HEK293 (cell line): ENCODE measurements around the gene GTPBP1.
A peak's percentile ranks its signal among the peaks of the same experiment; 100 is the strongest.

Source experiments
- CTCF ChIA-PET: fragments of 350-600 bp; formaldehyde crosslinking; extraction: SDS; loops from one replicate; lab custom pipeline; 2021; ENCODE audit warnings: antibody characterized with exemption; lab: Yijun Ruan, JAX
- POLR2A ChIA-PET: fragments of 300-600 bp; formaldehyde crosslinking; extraction: SDS; loops from one replicate; lab custom pipeline; 2020; ENCODE audit warnings: antibody characterized with exemption, inconsistent platforms; lab: Yijun Ruan, JAX
- H3K27ac ChIP-seq: fragments of 200-500 bp; sonication (Bioruptor generic); 2 replicates; pipeline ENCODE4 v1.5.1; 2014; ENCODE audit warnings: low read depth, low read length, control low read depth, inconsistent platforms; ENCODE audit errors: extremely low read depth
- H3K36me3 ChIP-seq, 2 experiments: fragments of 200-500 bp in 1 of 2; sonication (Bioruptor generic) in 1 of 2; 1 replicate in 1 of 2; 2 replicates in 1 of 2; pipeline ENCODE4 v1.5.1; 2014 to 2017; ENCODE audit warnings: inconsistent platforms in 2 of 2, low read length in 2 of 2; ENCODE audit not compliant: control insufficient read depth in 2 of 2, insufficient read depth in 1 of 2
- H3K4me1 ChIP-seq: fragments of 200-500 bp; sonication (Bioruptor generic); 2 replicates; pipeline ENCODE4 v1.5.1; 2014; ENCODE audit warnings: mild to moderate bottlenecking, low read length, inconsistent platforms; ENCODE audit not compliant: control insufficient read depth, insufficient read depth
- H3K4me3 ChIP-seq: 2 replicates; pipeline ENCODE4 v1.5.1; 2011; ENCODE audit warnings: low read depth, mild to moderate bottlenecking, control low read depth, low read length, moderate library complexity
- H3K9me3 ChIP-seq: fragments of 200-500 bp; sonication (Bioruptor generic); 2 replicates; pipeline ENCODE4 v1.5.1; 2014; ENCODE audit warnings: low read depth, low read length, inconsistent platforms; ENCODE audit not compliant: control insufficient read depth, insufficient read depth
- BCL11A ChIP-seq: fragments of 450-650 bp; formaldehyde crosslinking; IDR thresholded peaks from 2 replicates; pipeline ENCODE4 v1.5.1; 2016; ENCODE audit warnings: low read depth, missing biosample characterization, missing genetic modification characterization
- BCL6B ChIP-seq: fragments of 450-650 bp; formaldehyde crosslinking; IDR thresholded peaks from 2 replicates; pipeline ENCODE4 v1.5.1; 2017; ENCODE audit warnings: missing biosample characterization, missing genetic modification characterization
- GLIS1 ChIP-seq: fragments of 450-650 bp; formaldehyde crosslinking; IDR thresholded peaks from 2 replicates; pipeline ENCODE4 v1.5.1; 2016; ENCODE audit warnings: missing biosample characterization, missing genetic modification characterization
- GLIS2 ChIP-seq: fragments of 450-650 bp; formaldehyde crosslinking; IDR thresholded peaks from 2 replicates; pipeline ENCODE4 v1.5.1; 2016; ENCODE audit warnings: missing biosample characterization, missing genetic modification characterization
- HOXC10 ChIP-seq: sonication (generic); formaldehyde crosslinking; IDR thresholded peaks from 2 replicates; pipeline ENCODE4 v1.8.1; 2023; ENCODE audit warnings: mild to moderate bottlenecking, missing genetic modification reagents
- KLF8 ChIP-seq: fragments of 450-650 bp; formaldehyde crosslinking; IDR thresholded peaks from 2 replicates; pipeline ENCODE4 v1.5.1; 2016; ENCODE audit warnings: missing biosample characterization, missing genetic modification characterization
- KLF9 ChIP-seq: fragments of 450-650 bp; formaldehyde crosslinking; IDR thresholded peaks from 2 replicates; pipeline ENCODE4 v1.5.1; 2016; ENCODE audit warnings: missing biosample characterization, missing genetic modification characterization, low read depth
- SCRT2 ChIP-seq: fragments of 450-650 bp; formaldehyde crosslinking; IDR thresholded peaks from 2 replicates; pipeline ENCODE4 v1.5.1; 2016; ENCODE audit warnings: missing biosample characterization, missing genetic modification characterization
- SP2 ChIP-seq: fragments of 450-650 bp; formaldehyde crosslinking; IDR thresholded peaks from 2 replicates; pipeline ENCODE4 v1.5.1; 2016; ENCODE audit warnings: missing biosample characterization, missing genetic modification characterization
- TSHZ1 ChIP-seq: fragments of 450-650 bp; formaldehyde crosslinking; IDR thresholded peaks from 2 replicates; pipeline ENCODE4 v1.5.1; 2016; ENCODE audit warnings: missing biosample characterization, missing genetic modification characterization, borderline replicate concordance
- ZBTB17 ChIP-seq: fragments of 450-650 bp; formaldehyde crosslinking; IDR thresholded peaks from 2 replicates; pipeline ENCODE4 v1.5.1; 2016; ENCODE audit warnings: missing biosample characterization, missing genetic modification characterization
- ZBTB26 ChIP-seq: fragments of 450-650 bp; formaldehyde crosslinking; optimal IDR thresholded peaks from 2 replicates; pipeline ENCODE3; 2016; ENCODE audit warnings: missing biosample characterization, mild to moderate bottlenecking, missing genetic modification characterization
- ZNF112 ChIP-seq: fragments of 450-650 bp; formaldehyde crosslinking; IDR thresholded peaks from 2 replicates; pipeline ENCODE4 v1.5.0; 2017; ENCODE audit warnings: missing biosample characterization, missing genetic modification characterization
- ZNF146 ChIP-seq: fragments of 450-650 bp; formaldehyde crosslinking; IDR thresholded peaks from 2 replicates; pipeline ENCODE4 v1.5.1; 2016; ENCODE audit warnings: missing biosample characterization, missing genetic modification characterization
- ZNF18 ChIP-seq: fragments of 450-650 bp; formaldehyde crosslinking; IDR thresholded peaks from 2 replicates; pipeline ENCODE4 v1.5.1; 2016; ENCODE audit warnings: missing biosample characterization, missing genetic modification characterization
- ZNF513 ChIP-seq: fragments of 450-650 bp; IDR thresholded peaks from 2 replicates; pipeline ENCODE4 v1.5.1; 2018; ENCODE audit warnings: missing biosample characterization, missing genetic modification characterization
- ZNF555 ChIP-seq: fragments of 450-650 bp; formaldehyde crosslinking; conservative IDR thresholded peaks from 2 replicates; pipeline ENCODE4 v1.5.1; 2017; ENCODE audit warnings: missing biosample characterization, mild to moderate bottlenecking, missing genetic modification characterization, inconsistent platforms
- ZNF629 ChIP-seq: fragments of 450-650 bp; formaldehyde crosslinking; IDR thresholded peaks from 2 replicates; pipeline ENCODE4 v1.5.1; 2017; ENCODE audit warnings: missing biosample characterization, missing genetic modification characterization
- ZNF677 ChIP-seq: fragments of 450-650 bp; IDR thresholded peaks from 2 replicates; pipeline ENCODE4 v1.5.0; 2018; ENCODE audit warnings: missing biosample characterization, mild to moderate bottlenecking, missing genetic modification characterization, moderate library complexity
- ZNF704 ChIP-seq: fragments of 450-650 bp; formaldehyde crosslinking; IDR thresholded peaks from 2 replicates; pipeline ENCODE4 v1.5.1; 2016; ENCODE audit warnings: missing biosample characterization, missing genetic modification characterization
- ZNF785 ChIP-seq: fragments of 450-650 bp; formaldehyde crosslinking; IDR thresholded peaks from 2 replicates; pipeline ENCODE4 v1.5.1; 2016; ENCODE audit warnings: missing biosample characterization, missing genetic modification characterization
- ZSCAN5A ChIP-seq: fragments of 450-650 bp; formaldehyde crosslinking; IDR thresholded peaks from 2 replicates; pipeline ENCODE4 v1.5.1; 2016; ENCODE audit warnings: missing biosample characterization, missing genetic modification characterization

Gene GTPBP1

GRCh38 chr22:38755155-38755910 is 49.6 kb downstream of the GTPBP1 start (continued):
- peak; percentile 31; the same call in 1 of the 2 replicates for TF ChIP-seq ZNF18 (tag by site-specific recombination)
- TF ChIP-seq GLIS2 (tag by site-specific recombination), result peak; percentile 64; the same call in 1 of the 2 replicates

- ChIA-PET POLR2A (interaction anchor here (1.1 to 1.9 kb wide), 2 partner anchors 10 to 12 kb away, joined by 3 to 8 read pairs; no protein-coding TSS in a partner anchor), CTCF (interaction anchor here (1.3 to 5.1 kb wide), 3 partner anchors 10 to 115 kb away, joined by 3 to 48 read pairs (median 23); no protein-coding TSS in a partner anchor)
- Histone ChIP-seq H3K4me1 (peaks cover 9% of the 10 kb centered on the region), H3K4me3 (peak within 1 kb of the TSS; percentile 71), H3K36me3 (peaks cover 6 to 27% of the 10 kb centered on the region in 2 experiments; a peak in 2 of 3 replicates), H3K9me3 (no peaks in the 10 kb centered on the region), H3K27ac (peak within 1 kb of the TSS; percentile 97)
- no peak for TF ChIP-seq ZNF112
- no peak for TF ChIP-seq ZNF146 (tag by site-specific recombination)
- TF ChIP-seq ZBTB26 (tag by site-specific recombination), result peak; percentile 84
- TF ChIP-seq SP2 (tag by site-specific recombination), result peak; percentile 82
- TF ChIP-seq ZNF704 (tag by site-specific recombination), result no peak
- 0 out of 2 replicates have a peak, but pooled peaks have one; percentile 78 for TF ChIP-seq HOXC10 (CRISPR knock-in tag)
- peak; percentile 83 for TF ChIP-seq SCRT2 (tag by site-specific recombination)
- TF ChIP-seq GLIS1 (tag by site-specific recombination), result peak; percentile 43; the same call in 1 of the 2 replicates
- TF ChIP-seq ZSCAN5A (tag by site-specific recombination), result 0 out of 2 replicates have a peak, but pooled peaks have one; percentile 59
- TF ChIP-seq ZBTB17 (tag by site-specific recombination), result no peak
- no peak for TF ChIP-seq ZNF629 (tag by site-specific recombination)
- 0 out of 2 replicates have a peak, but pooled peaks have one; percentile 28 for TF ChIP-seq TSHZ1 (tag by site-specific recombination)
- no peak for TF ChIP-seq BCL11A
- peak; percentile 61 for TF ChIP-seq KLF9 (tag by site-specific recombination)
- TF ChIP-seq BCL6B (tag by site-specific recombination), result no peak
- peak; percentile 34; the same call in 1 of the 2 replicates for TF ChIP-seq KLF8 (tag by site-specific recombination)
- TF ChIP-seq ZNF677 (tag by site-specific recombination), result no peak
- TF ChIP-seq ZNF785, result peak; percentile 74; the same call in 1 of the 2 replicates
- no peak for TF ChIP-seq ZNF513 (tag by site-specific recombination)
- TF ChIP-seq ZNF555 (tag by site-specific recombination), result no peak
These were observed 50.3 kb downstream of the GTPBP1 start, which contains the start of gene SUN2 for GRCh38 chr22:38755911-38756532. Gene SUN2 (minus strand): TSS chr22:38755998. CDS start chr22:38752628, 3,370 bp downstream.
